GM12892 (cell line): ENCODE measurements around the gene DDR2.

ENCODE experiments used
- POLR2A ChIP-seq: IDR thresholded peaks from 2 replicates; pipeline ENCODE4 v1.6.1; 2011; ENCODE audit warnings: low read depth, low read length, control low read depth
- POLR2AphosphoS5 ChIP-seq: IDR thresholded peaks from 2 replicates; pipeline ENCODE4 v1.6.1; 2011; ENCODE audit warnings: low read depth, low read length, control low read depth
- TAF1 ChIP-seq: IDR thresholded peaks from 2 replicates; pipeline ENCODE4 v1.6.1; 2011; ENCODE audit warnings: low read depth, mild to moderate bottlenecking, control low read depth, low read length, borderline replicate concordance

GRCh38 chr1:162710345-162710744 lies 78.1 kb downstream of the DDR2 start:
- no peak for TF ChIP-seq POLR2A
- TF ChIP-seq POLR2AphosphoS5: no peak
- TF ChIP-seq TAF1: no peak
